HFF-Myc (cell line): ENCODE data around the gene RPS4Y2.

Experiments
- DNase-seq: peaks from one replicate; pipeline ENCODE4 v3.0.0-alpha.2; 2011; ENCODE audit warnings: low read depth; ENCODE audit errors: extremely low read depth
- H3K4me3 ChIP-seq: replicated peaks from 2 replicates; pipeline ENCODE4 v1.5.1; 2011; ENCODE audit warnings: low read depth, mild to moderate bottlenecking, control low read depth, low read length
- CTCF ChIP-seq: IDR thresholded peaks from 2 replicates; pipeline ENCODE4 v1.5.1; 2012; ENCODE audit warnings: mild to moderate bottlenecking, low read depth, low read length, control low read depth; ENCODE audit errors: missing control alignments

RPS4Y2 gene

DNA sequence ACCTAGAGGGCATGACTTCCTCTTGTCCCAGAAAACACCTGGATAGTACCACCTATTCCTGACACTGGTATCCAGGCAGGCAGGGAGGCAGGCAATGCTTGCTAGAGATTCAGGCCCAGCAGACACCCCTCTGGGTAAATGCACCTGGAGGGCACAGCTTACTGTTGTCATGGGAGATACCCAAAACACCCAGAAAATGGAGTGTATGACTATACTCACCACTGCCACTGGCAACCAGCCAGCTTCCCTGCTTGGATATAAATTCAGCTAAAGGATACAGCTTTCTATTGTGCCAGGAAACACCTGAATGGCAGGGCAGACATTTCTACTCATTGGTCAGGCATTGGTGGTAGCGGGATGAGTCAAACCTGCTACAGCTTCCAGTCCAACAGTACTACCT is 58.9 kb downstream of the RPS4Y2 start:
- TF ChIP-seq CTCF = no peak
- H3K4me3 ChIP-seq = no peak overlapping the region
- DNase-seq = no peak

- no peak for TF ChIP-seq CTCF
- DNase-seq = no peak
- no peak overlapping the region for H3K4me3 ChIP-seq
Observed at GRCh38 chrY:20817067-20817466, 61.2 kb downstream of the RPS4Y2 start.
